Measurements from ENCODE around the gene CCDC102A. TPM values are rescaled to one million over a fixed set of nuclear protein-coding genes. Genes with fewer than 3 reads are reported as not detected.

Gene CCDC102A
- total and polyA plus RNA-seq, 2 of the 13 experiments (the other 11 are each of a cell fraction or from before 2014, with no cell fraction given) = 2.1 to 2.8 TPM

DNA sequence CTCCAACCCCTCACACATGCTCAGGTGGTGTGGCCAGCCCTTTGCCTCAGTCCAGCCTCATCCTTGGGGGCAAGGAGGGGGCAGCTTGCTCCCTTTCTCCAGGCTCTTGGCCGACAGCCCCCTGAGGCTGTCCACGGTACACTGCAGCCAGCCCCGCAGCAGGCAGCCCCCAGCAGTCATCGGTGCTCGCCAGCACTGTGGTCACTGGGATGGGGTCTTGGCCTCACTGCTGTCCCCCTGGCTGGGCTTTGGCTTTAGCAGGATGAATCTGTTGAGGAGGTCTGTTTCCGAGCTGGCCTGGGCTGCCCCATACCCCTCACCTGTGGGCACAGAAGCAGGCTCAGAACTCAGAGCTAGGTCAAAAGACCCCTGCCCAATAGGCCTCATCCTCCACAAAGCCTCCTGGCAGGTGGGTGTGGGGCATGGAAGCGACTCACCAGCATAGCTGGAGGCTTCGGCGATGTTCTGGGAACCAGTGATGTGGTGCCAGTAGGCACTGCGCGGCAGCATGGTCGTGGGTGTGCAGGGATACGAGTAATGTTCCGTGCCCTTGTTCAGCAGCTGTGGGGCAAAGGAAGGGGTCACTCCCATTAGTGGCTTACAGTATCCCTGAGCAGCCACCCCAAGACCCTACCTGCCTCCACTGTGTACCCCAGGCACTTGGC lies 63.1 kb downstream of the CCDC102A start (continued):
- TF ChIP-seq, protein P1, sequence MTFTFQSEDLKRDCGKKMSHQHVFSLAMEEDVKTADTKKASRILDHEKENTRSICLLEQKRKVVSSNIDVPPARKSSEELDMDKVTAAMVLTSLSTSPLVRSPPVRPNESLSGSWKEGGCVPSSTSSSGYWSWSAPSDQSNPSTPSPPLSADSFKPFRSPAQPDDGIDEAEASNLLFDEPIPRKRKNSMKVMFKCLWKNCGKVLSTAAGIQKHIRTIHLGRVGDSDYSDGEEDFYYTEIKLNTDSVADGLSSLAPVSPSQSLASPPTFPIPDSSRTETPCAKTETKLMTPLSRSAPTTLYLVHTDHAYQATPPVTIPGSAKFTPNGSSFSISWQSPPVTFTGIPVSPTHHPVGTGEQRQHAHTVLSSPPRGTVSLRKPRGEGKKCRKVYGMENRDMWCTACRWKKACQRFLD (CRISPR knock-in tag; IDR thresholded peaks at IDR 0.05; ENCODE audit: borderline replicate concordance) = no peak
- TF ChIP-seq AGO2 (optimal IDR thresholded peaks at IDR 0.05; ENCODE audit: low read depth, low read length) (peak; percentile 94), ZNF672 (CRISPR knock-in tag; IDR thresholded peaks at IDR 0.05) (no peak), STAG1 (CRISPR knock-in tag; IDR thresholded peaks at IDR 0.05) (no peak), MEIS1 (CRISPR knock-in tag; IDR thresholded peaks at IDR 0.05; ENCODE audit: borderline replicate concordance) (peak; percentile 25; the same call in 1 of the 2 replicates), POLR2G (IDR thresholded peaks at IDR 0.05; ENCODE audit: low read depth, low read length) (peak; percentile 3; the same call in 1 of the 2 replicates), AGO1 (IDR thresholded peaks at IDR 0.05; ENCODE audit: low read depth, low read length, poor library complexity, severe bottlenecking) (peak; percentile 88), ZFP36 (IDR thresholded peaks at IDR 0.05; ENCODE audit: borderline replicate concordance, low read depth, low read length, partially characterized antibody) (no peak), MED13 (CRISPR knock-in tag; IDR thresholded peaks at IDR 0.05) (no peak), RBM39 (IDR thresholded peaks at IDR 0.05; ENCODE audit: low read depth, low read length, poor library complexity, severe bottlenecking) (peak; percentile 14), SP1 (IDR thresholded peaks at IDR 0.05) (no peak), SP1 (CRISPR knock-in tag; IDR thresholded peaks at IDR 0.05) (no peak), ZFP36L1 (CRISPR knock-in tag; IDR thresholded peaks at IDR 0.05) (no peak), RBM22 (optimal IDR thresholded peaks at IDR 0.05; ENCODE audit: low read length) (no peak), HNRNPLL (IDR thresholded peaks at IDR 0.05; ENCODE audit: low read depth, low read length, poor library complexity, severe bottlenecking) (peak; percentile 14), PRMT3 (CRISPR knock-in tag; IDR thresholded peaks at IDR 0.05; ENCODE audit: borderline replicate concordance, low read depth) (no peak), SRSF4 (IDR thresholded peaks at IDR 0.05; ENCODE audit: low read depth, low read length, poor library complexity, severe bottlenecking) (no peak), CBX2 (IDR thresholded peaks at IDR 0.05; ENCODE audit: low read depth, low read length) (no peak), CBX2 (CRISPR knock-in tag; IDR thresholded peaks at IDR 0.05; ENCODE audit: low read depth) (no peak)
- TF ChIP-seq, protein P2, sequence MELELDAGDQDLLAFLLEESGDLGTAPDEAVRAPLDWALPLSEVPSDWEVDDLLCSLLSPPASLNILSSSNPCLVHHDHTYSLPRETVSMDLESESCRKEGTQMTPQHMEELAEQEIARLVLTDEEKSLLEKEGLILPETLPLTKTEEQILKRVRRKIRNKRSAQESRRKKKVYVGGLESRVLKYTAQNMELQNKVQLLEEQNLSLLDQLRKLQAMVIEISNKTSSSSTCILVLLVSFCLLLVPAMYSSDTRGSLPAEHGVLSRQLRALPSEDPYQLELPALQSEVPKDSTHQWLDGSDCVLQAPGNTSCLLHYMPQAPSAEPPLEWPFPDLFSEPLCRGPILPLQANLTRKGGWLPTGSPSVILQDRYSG (CRISPR knock-in tag; IDR thresholded peaks at IDR 0.05) = no peak
- TF ChIP-seq, protein P3, sequence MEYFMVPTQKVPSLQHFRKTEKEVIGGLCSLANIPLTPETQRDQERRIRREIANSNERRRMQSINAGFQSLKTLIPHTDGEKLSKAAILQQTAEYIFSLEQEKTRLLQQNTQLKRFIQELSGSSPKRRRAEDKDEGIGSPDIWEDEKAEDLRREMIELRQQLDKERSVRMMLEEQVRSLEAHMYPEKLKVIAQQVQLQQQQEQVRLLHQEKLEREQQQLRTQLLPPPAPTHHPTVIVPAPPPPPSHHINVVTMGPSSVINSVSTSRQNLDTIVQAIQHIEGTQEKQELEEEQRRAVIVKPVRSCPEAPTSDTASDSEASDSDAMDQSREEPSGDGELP (IDR thresholded peaks at IDR 0.05; ENCODE audit: borderline replicate concordance, low read depth) = no peak
- TF ChIP-seq, protein P4, sequence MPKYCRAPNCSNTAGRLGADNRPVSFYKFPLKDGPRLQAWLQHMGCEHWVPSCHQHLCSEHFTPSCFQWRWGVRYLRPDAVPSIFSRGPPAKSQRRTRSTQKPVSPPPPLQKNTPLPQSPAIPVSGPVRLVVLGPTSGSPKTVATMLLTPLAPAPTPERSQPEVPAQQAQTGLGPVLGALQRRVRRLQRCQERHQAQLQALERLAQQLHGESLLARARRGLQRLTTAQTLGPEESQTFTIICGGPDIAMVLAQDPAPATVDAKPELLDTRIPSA (CRISPR knock-in tag; IDR thresholded peaks at IDR 0.05; ENCODE audit: borderline replicate concordance) = no peak
- TF ChIP-seq, protein P5, sequence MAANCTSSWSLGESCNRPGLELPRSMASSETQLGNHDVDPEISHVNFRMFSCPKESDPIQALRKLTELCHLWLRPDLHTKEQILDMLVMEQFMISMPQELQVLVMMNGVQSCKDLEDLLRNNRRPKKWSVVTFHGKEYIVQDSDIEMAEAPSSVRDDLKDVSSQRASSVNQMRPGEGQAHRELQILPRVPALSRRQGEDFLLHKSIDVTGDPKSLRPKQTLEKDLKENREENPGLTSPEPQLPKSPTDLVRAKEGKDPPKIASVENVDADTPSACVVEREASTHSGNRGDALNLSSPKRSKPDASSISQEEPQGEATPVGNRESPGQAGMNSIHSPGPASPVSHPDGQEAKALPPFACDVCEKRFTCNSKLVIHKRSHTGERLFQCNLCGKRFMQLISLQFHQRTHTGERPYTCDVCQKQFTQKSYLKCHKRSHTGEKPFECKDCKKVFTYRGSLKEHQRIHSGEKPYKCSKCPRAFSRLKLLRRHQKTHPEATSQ (CRISPR knock-in tag; IDR thresholded peaks at IDR 0.05; ENCODE audit: borderline replicate concordance) = no peak

All from HepG2 (cell line).